Esophagus (tissue), 2 donors: ENCODE measurements around the gene ERGIC1. TPM values are rescaled to one million over a fixed set of nuclear protein-coding genes. Genes with fewer than 3 reads are reported as not detected.
A peak's percentile ranks its signal among the peaks of the same experiment; 100 is the strongest.

Experiments
- H3K27ac ChIP-seq, 2 donors: one replicate each; pipeline ENCODE4 v1.5.1; 2013; ENCODE audit warnings: low read depth in 2 of 2, mild to moderate bottlenecking in 2 of 2, inconsistent platforms in 1 of 2, low read length in 1 of 2, moderate library complexity in 1 of 2
- H3K27me3 ChIP-seq, 2 donors: one replicate each; pipeline ENCODE4 v1.6.1; 2013; ENCODE audit warnings: low read length in 2 of 2, control low read depth in 1 of 2, mild to moderate bottlenecking in 1 of 2; ENCODE audit not compliant: insufficient read depth in 2 of 2, control insufficient read depth in 1 of 2
- H3K36me3 ChIP-seq, 2 donors: one replicate each; pipeline ENCODE4 v1.6.1; 2013; ENCODE audit warnings: low read length in 1 of 2; ENCODE audit not compliant: control insufficient read depth in 2 of 2, insufficient read depth in 2 of 2
- H3K4me1 ChIP-seq, 2 donors: one replicate each; pipeline ENCODE4 v1.6.1; 2013; ENCODE audit warnings: low read length in 1 of 2; ENCODE audit not compliant: control insufficient read depth in 2 of 2, insufficient read depth in 2 of 2
- H3K4me3 ChIP-seq, 2 donors: one replicate each; pipeline ENCODE4 v1.5.1; 2013; ENCODE audit warnings: low read length in 2 of 2, mild to moderate bottlenecking in 2 of 2, low read depth in 1 of 2, moderate library complexity in 1 of 2
- H3K9me3 ChIP-seq, 2 donors: one replicate each; pipeline ENCODE4 v1.6.1; 2013; ENCODE audit warnings: mild to moderate bottlenecking in 2 of 2, low read depth in 1 of 2, low read length in 1 of 2, moderate library complexity in 1 of 2; ENCODE audit not compliant: control insufficient read depth in 2 of 2, insufficient read depth in 1 of 2
- WGBS, 2 donors: extraction: QIAGEN DNeasy Blood & Tissue Kit; methylation state at CpG; one replicate each; pipeline ENCODE4 v1.1.7; 2013; 5-methylcytosine and 5-hydroxymethylcytosine counted together
- polyA plus RNA-seq, 2 donors: library from polyadenylated mRNA; stranded (reverse); fragments of 200-250 nt; gene quantifications; one replicate each; pipeline ENCODE4 v1.2.3, GENCODE V29; 2013
- donor health status: healthy with polysubstance abuse.
- donor health status: Bipolar disorder and iron deficiency.

Gene ERGIC1
- polyA plus RNA-seq, 2 donors: 45.2 to 47.1 TPM

DNA sequence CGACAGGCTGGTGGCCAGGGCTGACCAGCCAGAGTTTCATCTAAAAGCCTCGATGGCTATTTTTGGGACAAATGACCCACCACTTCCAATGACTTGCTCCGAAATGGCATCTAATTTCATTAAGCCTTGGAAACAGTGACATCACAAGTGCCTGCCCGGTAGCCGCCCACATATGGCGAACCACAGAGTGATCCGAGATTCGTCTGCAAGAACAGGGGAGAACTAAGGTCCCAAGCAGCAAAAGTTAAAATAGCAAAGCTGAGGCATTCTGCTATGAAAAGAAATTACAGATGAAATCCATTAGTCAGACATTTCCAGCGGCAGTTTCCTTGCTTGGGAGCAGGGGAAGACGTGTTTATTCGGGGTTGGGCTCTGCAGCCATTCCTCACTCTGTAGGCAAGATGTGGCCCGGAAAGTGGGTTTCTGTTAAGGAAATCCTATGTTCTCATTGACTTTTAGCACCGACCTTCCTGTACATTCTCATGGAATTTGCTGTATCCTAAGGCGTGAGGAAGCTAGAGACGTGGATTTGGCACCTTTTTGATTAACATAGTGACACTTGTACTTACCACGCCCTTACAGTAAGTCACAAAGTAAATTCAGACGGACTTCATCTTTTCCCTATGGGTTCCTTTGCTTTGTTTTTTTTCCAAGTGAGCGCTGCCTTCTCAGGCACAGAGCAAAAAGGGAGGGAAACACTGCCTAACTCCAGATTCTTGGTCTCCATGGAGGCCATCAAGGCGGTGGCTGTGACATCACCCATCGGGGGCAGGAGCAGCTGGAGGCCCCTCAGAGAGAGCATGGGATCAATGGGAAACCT lies 45.1 kb downstream of the ERGIC1 start:
- H3K4me1 ChIP-seq: peaks cover 0 to 3% of the 10 kb centered on the region in 2 donors
- no peak overlapping the region for H3K4me3 ChIP-seq
- no peaks in the 10 kb centered on the region for H3K27me3 ChIP-seq
- WGBS, 2 donors: 65 to 75% methylated on average over 20 of the region's 20 CpGs
- H3K9me3 ChIP-seq: no peaks in the 10 kb centered on the region
- peaks cover 0 to 2% of the 10 kb centered on the region in 2 donors for H3K36me3 ChIP-seq
- H3K27ac ChIP-seq: peak overlapping the region; percentile 67 to 87

DNA sequence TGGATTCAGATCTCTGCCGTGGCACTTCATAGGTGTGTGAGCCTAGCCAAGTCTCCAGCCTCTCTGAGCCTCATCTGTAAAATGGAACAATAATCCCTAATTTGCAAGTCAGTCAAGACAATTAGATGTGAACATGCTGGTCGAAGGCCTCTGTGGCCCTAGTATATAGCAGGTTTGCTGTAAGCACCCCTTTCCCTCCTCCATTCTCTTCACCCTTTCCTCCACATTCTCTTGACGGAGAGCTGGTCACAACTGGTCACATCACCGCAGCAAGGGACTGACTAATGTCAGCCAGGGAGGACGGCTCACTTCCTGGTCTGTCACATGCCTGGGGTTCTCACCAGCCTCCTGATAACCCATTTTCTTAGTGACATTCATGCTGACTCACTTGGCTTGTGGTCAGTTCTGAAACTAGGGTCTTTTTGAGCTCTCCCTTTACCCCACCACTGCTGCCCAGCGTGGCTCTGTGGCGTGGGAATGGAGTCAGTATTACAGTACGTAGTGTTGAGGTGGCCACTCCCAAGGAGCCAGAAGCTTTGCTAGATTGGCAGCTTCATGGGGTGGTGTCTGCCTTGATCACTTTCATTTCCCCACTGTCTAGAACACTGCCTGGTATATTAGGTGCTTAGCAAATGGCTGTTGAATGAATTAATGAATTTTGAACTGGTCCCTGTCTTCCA lies 47.8 kb downstream of the ERGIC1 start:
- peak overlapping the region; percentile 61 to 81 for H3K27ac ChIP-seq
- no peaks in the 10 kb centered on the region for H3K9me3 ChIP-seq
- WGBS, 2 donors: 79 to 80% methylated on average over 8 of the region's 8 CpGs
- peaks cover 0 to 11% of the 10 kb centered on the region in 2 donors for H3K36me3 ChIP-seq
- H3K4me1 ChIP-seq: peaks cover 0 to 3% of the 10 kb centered on the region in 2 donors
- no peak overlapping the region for H3K4me3 ChIP-seq
- H3K27me3 ChIP-seq: no peaks in the 10 kb centered on the region

GRCh38 chr5:172883066-172883465 lies 49.0 kb downstream of the ERGIC1 start:
- H3K4me3 ChIP-seq: no peak overlapping the region
- 86 to 90% methylated on average over 3 of the region's 3 CpGs for WGBS, 2 donors
- H3K27me3 ChIP-seq: no peaks in the 10 kb centered on the region
- no peaks in the 10 kb centered on the region for H3K9me3 ChIP-seq
- peaks cover 0 to 14% of the 10 kb centered on the region in 2 donors for H3K36me3 ChIP-seq
- peaks cover 0 to 7% of the 10 kb centered on the region in 2 donors for H3K4me1 ChIP-seq
- no peak overlapping the region for H3K27ac ChIP-seq

DNA sequence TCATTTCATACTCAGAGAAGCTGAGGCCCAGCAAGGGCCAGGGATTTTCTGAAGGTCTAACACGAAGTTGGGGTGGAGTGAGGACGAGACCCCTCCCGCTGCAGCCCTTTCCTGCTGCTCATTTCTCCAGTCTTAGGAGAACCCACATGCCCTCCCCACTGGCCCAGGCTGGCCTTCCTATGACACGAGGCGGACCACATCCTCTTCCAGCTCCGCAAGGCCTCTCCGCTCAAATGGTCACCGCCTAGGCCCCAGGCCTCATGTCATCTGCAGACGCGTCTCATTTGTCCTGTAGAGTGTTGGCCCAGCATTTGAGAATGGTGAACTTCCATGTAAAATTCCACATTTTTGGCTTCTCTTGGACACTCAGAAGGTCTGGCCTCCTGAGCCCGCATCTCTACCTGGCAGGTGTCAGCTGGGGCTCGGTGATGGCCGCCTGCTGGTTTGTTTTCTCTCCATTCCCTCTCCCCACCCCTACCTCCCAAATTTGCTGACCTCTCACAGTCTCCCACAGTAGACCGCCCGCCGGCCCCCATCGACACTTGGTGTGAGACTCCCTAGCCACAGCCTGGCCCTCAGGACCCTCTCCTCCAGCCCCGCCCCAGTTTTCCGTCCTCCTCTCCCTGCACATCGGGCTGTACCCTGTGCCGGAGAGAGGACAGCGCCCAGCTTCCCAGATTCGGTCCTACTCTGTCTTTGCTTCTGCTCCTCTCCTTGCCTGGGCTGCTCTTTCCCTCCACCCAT lies 51.7 kb downstream of the ERGIC1 start:
- H3K4me3 ChIP-seq: no peak overlapping the region
- no peaks in the 10 kb centered on the region for H3K9me3 ChIP-seq
- WGBS, 2 donors: 90 to 91% methylated on average over 23 of the region's 23 CpGs
- no peaks in the 10 kb centered on the region for H3K27me3 ChIP-seq
- peaks cover 3 to 25% of the 10 kb centered on the region in 2 donors for H3K36me3 ChIP-seq
- peaks cover under 1 to 7% of the 10 kb centered on the region in 2 donors for H3K4me1 ChIP-seq
- H3K27ac ChIP-seq: no peak overlapping the region

- 80 to 83% methylated on average over 6 of the region's 6 CpGs for WGBS, 2 donors
- Histone ChIP-seq H3K27ac (peak overlapping the region in 1 of 2 donors; percentile 26), H3K27me3 (no peaks in the 10 kb centered on the region), H3K36me3 (peaks cover 3 to 25% of the 10 kb centered on the region in 2 donors), H3K4me1 (peaks cover 3 to 7% of the 10 kb centered on the region in 2 donors), H3K4me3 (no peak overlapping the region), H3K9me3 (no peaks in the 10 kb centered on the region)
These were observed 52.4 kb downstream of the ERGIC1 start for GRCh38 chr5:172886476-172886875.

GRCh38 chr5:172886974-172887501 lies 53.0 kb downstream of the ERGIC1 start:
- peaks cover 3 to 4% of the 10 kb centered on the region in 2 donors for H3K4me1 ChIP-seq
- H3K27ac ChIP-seq: peak overlapping the region; percentile 11 to 68
- peaks cover 3 to 25% of the 10 kb centered on the region in 2 donors for H3K36me3 ChIP-seq
- no peaks in the 10 kb centered on the region for H3K9me3 ChIP-seq
- H3K4me3 ChIP-seq: no peak overlapping the region
- no peaks in the 10 kb centered on the region for H3K27me3 ChIP-seq
- WGBS, 2 donors: 67 to 75% methylated on average over 17 of the region's 17 CpGs

DNA sequence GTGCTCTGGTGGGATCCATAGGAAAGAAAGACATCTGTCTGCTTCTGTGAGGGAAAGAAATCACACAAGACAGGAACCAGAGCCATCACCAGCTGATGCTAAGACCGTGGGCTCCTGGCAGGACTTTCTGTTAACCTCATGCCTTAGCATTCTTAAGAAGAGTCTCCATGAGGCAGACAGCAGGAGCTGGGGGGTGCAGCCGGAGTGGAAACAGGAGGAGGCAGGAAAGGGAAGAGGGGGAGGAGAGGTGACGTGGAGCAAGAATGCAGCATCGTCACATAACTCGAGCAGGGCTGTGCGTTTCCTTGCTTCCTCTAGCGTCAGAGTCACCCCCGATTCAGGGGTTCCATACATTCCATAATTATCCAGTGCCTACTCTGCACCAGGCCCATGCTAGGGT lies 53.6 kb downstream of the ERGIC1 start:
- peaks cover 3 to 24% of the 10 kb centered on the region in 2 donors for H3K36me3 ChIP-seq
- peak overlapping the region; percentile 11 to 68 for H3K27ac ChIP-seq
- 72 to 85% methylated on average over 8 of the region's 8 CpGs for WGBS, 2 donors
- no peak overlapping the region for H3K4me3 ChIP-seq
- H3K9me3 ChIP-seq: no peaks in the 10 kb centered on the region
- peaks cover 3 to 4% of the 10 kb centered on the region in 2 donors for H3K4me1 ChIP-seq
- H3K27me3 ChIP-seq: no peaks in the 10 kb centered on the region

- Histone ChIP-seq H3K27me3 (no peaks in the 10 kb centered on the region), H3K4me3 (no peak overlapping the region), H3K4me1 (peaks cover 3 to 4% of the 10 kb centered on the region in 2 donors), H3K27ac (peak overlapping the region in 1 of 2 donors; percentile 48), H3K9me3 (no peaks in the 10 kb centered on the region), H3K36me3 (peaks cover 3 to 24% of the 10 kb centered on the region in 2 donors)
- WGBS, 2 donors: 83 to 91% methylated on average over 6 of the region's 6 CpGs
These were observed 56.6 kb downstream of the ERGIC1 start for GRCh38 chr5:172890659-172891058.
